AG08396 (cell line): ENCODE results near the gene KCNK10.

Source experiments
- DNase-seq: peaks from one replicate; pipeline ENCODE4 v3.0.0; 2012; ENCODE audit warnings: low spot score, mixed read lengths

Gene KCNK10

DNA sequence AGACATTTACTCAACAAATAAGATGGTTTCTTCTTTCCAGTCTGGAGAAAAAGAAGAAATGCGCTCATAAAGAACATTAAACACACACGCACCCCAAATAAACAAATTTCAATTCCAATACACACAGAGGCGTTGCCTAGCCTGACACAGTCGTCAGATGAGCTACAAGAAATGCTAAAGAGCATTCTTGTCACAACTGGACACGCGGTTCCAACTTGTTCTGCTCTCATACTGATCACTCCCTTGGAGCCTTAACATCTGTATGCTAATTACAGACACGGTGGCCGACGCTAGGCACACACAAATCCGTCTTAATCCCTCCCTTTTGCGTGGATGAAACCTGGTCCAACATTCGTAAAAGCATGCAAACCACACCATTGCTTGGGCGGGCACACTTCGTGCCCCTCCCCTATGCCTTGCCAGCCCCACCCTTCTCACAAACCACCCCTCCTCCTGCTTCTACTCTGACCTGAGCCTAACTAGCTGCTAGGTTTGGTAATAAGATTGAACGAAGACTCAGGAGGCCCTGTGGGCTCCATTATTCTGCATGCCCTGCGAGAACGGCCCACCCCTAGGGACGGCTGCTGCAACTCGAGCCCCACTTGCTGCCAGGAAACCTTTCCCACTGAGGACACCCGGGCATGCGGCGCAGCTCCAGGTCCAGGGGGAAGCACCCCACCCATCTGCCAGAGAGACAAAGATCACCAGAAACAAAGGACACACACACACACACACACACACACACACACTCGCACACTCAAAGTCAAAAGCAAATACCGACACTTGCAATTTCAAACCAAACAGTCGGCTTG is 1.2 kb downstream of the KCNK10 start:
- DNase-seq = no peak

DNA sequence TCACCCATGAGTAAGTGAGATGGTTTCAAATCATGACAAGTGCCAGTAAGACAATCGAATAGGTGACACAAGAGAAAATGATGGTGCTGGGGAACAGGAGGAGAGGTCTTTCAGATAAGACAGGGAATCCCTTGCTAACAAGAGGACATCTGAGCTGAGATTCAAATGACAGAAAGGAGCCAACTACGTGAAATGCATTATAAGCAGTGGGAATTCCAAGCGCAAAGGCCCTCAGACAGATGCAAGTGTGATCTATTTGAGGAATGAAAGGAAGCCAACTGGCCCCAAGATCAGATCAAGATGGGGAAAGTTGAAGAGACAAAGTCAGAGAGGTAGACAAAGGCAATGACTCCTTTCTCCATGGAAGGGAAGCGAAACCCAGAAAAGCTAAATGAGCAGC is 4.7 kb downstream of the KCNK10 start:
- DNase-seq = no peak

DNA sequence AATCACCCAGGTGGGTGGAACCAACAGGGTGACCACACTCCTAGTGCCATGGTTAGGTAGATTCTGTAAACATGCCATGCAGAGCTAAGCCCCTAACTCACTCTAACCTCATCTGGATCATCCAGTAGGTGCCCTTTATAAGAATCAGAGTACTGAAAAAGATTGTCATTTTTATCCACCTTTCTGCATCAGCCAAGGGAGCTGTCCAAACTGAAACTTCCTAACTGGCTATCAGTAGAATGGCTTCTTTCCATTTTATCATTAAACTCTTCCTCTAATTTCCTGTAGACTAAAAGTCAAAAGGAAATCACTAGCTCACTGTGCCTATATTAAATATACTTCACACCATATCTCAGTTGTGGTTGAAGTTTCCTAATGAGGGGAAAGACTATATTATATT is 6.5 kb downstream of the KCNK10 start:
- no peak for DNase-seq

DNA sequence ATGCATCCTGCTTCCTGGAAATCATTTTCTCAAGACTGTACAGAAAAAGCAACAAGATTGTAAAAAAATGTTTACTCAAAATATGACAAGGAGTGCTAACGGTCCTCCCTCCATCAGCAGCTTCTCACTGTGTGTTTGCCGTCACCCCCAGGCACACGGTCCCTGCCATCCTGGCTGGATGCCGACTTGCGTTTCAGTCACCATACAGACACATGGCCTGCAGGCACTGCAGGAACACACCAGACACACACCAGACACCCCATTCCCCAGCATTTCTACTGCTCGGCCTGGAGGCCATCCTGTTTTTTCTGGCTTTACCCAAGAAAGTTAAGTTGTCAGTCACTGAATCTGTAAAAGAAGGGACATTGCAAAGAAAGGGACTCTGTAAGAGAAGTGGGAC is 10.8 kb downstream of the KCNK10 start:
- no peak for DNase-seq

DNA sequence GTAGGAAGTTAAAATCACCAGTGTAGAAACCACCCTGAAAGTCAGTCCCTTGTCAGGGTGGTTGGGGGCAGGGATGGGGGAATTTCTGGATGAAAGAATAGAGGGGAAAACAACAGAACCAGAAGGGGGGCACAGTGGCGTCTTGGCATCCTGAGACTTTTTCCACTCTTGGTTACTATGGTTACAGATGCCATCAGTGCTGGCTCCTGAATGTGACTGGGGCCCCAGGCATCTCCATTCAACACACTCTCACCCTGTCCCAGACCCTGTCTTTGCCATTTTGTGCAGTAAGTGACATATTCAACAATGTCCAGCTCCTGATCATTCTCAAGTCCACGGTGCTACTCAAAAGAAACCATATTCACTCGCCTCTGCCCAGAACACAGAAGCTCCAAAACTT is 11.3 kb downstream of the KCNK10 start:
- DNase-seq = no peak

DNA sequence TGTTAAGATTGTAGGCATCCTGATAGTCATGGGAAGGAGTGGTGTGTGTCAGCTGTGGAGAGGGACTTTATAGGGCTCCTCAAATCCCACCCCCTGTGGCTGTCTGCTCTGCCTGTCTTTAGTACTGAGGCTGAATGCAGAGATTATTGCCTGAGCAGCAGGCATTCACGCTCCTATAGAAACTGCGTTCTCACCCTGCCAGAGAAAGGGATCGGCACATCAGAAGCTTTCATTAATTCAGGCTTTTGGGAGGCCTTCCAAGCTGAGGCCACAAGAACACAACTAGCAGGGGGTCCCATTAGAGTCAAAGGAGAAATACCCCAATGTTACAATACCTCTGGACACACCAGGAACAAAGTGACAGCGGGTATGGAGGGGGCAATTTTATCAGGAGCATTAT is 12.6 kb downstream of the KCNK10 start:
- no peak for DNase-seq

DNA sequence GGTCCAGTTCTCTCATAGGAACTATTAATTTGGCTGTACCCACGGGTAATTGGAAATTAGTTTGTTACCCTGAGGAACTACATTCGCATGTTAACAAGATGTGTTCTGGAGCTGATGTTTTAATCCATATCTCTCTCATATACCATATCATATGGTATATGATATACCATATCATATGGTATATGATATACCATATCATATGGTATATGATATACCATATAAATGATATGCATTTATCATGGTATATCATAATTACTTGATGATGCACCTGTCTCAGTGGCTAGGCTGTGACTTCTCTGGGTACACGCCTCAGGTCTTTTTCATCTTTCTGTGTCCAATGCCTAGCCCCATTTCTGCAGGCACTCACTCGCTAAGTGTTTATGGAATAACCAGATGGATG is 13.0 kb downstream of the KCNK10 start:
- no peak for DNase-seq

DNA sequence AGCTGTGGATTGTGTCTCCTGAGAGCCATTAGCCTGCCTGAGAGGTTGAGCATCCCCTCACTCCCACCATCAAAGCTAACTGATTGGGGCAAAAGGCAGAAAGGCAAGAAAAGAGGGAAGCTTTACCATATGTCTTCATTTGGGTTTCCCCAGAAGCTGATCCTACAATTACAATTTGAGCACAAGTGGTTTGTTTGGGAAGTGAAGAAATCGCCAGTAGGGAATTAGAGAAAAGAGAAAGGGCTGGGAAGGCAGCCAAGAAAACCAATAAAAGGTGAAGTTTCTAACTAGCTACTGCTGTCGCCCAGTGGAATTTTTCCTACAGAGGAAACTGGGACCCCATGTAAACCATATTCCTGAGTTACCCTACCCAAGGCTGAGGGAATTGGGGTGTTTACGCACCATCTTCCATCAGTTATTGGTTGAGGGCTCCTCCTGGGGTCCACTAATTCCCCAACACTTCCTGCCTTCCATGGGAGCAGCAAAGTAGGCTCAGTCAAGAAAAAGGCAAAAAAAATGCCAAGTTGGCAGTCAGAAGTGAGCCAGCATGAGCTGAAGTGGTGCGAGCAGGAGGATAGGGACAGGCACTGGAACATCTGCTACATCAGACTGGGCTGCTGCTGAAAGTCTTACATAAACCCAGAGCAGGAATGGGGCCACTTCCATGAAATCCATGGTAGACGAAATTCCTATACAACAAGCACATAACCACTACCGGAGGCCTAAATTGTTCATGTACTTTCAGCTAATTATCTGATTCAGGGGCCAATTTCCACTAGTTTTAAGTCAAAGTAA is 17.3 kb downstream of the KCNK10 start:
- no peak for DNase-seq

DNA sequence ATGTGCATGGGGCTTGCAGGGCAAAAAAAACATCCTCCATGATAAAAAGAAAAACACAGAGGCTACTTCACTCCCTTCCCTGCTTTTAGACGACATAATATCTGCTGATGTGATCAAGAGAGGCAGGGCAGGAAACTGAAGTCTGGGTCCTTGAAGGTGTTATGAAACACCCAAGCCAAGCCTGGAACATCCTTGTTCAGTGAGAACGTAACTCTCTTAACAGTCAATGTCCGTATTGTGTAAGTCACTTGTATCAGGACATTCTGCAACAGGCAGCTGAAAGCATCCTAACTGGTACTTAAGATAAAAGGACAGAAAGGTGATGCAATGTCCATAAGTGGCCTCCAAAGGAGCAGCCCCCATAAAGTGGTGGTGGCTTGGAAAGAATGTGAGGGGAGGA is 20.0 kb downstream of the KCNK10 start:
- DNase-seq = no peak

DNA sequence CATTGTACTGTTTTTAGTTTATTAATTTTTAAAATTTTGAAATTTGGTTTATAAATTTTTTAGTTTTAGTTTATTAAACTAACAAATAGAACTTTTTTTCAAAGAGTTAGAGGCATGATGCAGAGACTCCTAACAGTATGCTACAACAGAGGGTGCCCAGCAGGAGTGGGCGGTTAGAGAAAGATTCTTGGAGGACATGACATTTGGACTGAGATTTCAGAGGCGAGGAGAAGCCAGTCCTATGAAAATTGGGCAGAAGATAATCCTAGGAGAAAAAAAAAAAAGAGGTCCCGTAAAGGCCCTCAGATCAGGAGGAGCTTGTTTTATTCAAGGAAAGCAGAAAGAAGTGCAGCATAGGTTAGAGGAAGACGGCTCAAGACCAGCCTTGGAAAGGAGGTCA is 21.7 kb downstream of the KCNK10 start:
- no peak for DNase-seq

DNA sequence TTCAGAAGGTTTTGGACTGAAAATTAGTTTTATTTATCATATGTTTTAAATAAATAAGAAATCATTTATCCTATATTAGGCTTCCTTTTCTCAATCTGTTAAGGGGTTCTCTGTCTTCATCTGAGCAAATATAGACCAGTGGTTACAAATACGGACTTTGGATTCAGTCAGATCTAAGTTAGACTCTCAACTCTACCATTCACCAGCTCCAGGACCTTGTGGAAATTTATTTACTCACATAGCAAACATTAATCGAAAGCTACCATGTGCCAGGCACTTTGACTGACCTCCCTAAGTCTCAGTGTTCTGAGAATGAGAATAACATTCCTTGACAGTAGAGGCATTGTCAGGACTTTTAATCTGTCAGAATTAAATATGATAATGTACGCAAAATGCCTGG is 22.3 kb downstream of the KCNK10 start:
- no peak for DNase-seq

DNA sequence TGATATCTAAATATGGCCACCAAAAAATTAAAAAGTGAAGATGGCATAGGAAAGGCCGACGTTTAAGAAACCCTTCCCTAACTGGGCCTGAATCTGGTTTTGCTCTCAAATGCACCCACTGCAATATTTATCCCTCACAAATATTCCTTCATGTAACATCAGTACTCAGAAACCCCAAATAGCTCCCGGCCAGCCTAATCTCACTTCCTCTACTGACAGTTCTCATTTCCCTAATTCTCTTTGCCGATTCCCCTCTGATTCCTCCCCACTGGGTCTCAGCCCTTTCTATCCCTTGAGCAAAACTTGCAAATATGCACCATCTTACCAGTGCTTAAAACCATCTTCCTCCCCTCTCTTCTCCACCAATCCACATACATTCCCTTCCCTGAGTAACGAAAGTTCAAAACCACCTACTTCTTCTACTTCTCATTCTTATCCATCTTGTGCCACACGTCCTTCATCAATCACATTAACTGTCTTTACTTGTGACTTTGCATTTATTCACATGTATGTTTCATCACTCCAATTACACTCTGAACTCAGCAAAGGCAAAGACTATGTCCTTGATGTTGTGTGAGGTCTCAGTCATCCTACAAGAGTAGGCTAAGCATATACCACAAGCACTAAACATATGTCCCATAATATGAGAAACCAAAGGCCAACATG is 23.1 kb downstream of the KCNK10 start:
- no peak for DNase-seq

DNA sequence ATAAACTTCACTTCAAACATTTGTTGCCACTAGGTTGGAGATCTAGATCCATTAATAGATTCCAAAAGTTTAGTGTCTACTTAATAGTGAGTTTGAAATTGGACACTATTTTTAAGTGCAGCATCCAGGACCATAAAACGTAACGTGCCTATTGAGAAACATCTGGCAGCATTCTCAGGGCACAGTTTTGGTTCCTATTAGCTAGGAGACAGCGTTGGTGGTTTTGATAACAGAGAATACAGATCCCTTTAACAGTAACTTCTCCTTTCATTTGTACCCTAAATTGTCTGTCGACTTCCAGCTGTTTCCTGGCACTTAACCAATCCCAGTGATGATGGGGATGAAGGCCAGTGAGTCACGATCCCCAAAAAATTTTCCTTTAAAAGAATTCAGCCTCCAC is 25.8 kb downstream of the KCNK10 start:
- no peak for DNase-seq

DNA sequence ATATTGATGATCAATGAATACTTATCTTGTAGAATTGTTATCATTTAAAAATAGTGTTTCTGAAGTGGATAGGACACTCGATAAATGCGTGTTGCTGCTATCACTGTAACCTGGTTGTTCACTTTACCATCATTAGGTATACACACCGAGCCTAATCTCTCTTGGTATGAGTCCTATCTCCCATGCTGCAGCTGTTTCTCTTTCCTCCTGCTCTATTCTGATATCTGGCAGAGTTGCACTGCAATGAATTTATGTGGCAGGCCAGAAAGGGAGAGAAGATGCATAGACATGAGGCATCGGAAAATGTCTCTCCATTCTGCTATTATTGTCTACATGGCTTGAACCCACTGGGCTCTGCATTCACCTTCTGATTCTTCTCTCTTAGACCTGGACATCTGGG is 26.7 kb downstream of the KCNK10 start:
- DNase-seq = no peak

DNA sequence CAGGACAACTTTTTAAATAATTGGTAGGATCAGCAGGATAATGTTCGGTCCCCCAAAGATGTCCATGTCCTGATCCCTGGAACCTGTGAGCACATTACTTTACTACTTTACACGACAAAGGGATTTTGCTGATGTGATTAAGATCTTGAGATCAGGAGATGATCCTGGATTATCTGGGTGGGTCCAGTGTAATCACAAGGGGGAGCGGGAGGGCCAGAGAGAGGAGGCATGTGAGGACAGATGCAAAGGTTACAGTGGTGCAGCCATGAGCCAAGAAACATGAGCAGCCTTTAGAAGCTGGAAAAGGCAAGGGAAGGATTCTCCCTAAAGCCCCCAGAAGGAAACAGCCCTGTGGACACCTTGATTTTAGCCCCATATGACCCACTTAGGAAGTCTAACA is 33.1 kb downstream of the KCNK10 start:
- no peak for DNase-seq

DNA sequence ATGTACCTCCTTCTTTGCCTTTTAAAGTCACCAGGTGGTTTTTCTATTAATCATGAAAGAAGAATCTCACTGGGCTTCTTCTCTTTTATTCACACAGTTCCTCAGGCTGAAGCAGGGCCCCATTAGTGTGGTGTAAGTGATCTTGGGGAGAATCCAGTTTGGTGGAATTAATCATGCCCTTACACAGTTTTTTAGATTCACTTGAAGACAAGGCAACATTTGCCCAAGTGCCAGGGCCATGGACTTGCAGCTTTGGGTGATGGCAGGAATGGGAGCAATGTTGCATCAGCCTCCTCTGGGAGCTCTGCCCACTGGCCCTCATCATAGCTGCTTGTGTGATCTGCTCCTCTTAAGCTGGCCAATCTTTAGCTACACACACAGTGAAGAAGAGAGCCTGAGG is 33.8 kb downstream of the KCNK10 start:
- DNase-seq = no peak

DNA sequence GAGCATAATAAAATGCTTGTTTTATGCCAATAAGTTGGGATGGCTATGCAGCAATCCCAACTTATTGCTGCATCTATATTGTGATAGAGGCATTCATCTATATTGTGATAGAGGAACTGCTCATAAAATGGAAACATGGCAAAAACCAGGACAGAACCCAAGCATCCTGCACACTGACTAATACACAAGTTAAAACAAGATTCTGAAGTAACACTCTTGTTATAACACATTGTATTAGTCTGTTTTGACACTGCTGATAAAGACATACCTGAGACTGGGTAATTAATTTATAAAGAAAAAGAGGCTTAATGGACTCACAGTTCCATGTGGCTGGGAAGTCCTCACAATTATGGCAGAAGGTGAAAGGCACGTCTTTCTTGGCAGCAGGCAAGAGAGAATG is 36.8 kb downstream of the KCNK10 start:
- DNase-seq = no peak

DNA sequence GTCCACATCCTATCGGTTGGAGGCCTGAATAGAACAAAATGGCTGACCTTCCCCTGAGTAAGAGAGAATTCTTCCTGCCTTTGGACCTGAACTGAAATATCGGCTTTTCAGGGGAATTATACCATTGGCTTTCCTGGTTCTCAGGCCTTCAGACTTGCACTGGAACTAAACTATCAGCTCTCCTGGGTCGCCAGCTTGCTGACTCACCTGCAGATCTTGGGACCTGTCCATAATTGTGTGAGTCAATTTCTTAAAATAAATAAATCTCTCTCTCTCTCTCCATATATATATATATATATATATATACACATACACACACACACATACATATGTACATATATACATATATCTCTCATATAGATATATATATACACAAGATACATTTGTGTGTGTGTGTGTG is 41.6 kb downstream of the KCNK10 start:
- no peak for DNase-seq

DNA sequence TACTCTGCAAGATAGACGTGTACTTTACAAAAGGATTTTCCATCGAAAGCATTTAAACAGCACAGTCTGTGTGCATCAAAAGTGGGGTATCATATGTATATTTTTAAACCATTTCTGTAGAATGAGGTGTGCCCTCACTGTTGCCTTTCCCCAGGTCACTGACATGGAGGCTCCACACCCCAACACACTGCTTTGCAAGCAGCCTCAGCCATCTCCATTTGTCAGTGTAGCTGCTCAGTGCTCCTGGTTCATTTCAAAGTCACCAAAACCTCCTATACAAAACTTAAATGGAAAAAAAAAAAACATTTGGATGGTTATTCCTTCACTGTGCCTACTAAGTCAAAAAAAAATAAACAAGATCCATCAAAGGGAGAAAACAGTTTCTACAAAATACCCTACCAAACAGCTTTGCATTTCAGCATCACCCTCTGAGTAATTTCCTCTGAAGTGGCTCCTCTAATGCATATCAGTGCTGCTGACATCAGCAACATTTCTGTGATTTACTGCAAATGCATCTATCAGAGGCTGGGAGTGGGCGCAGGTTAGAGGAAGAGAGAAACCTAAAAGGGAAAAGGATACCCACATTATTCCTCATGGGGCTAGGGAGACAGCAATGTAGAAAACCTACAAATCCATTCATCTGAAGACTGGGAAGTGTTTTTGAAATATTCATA is 46.0 kb downstream of the KCNK10 start:
- no peak for DNase-seq

DNA sequence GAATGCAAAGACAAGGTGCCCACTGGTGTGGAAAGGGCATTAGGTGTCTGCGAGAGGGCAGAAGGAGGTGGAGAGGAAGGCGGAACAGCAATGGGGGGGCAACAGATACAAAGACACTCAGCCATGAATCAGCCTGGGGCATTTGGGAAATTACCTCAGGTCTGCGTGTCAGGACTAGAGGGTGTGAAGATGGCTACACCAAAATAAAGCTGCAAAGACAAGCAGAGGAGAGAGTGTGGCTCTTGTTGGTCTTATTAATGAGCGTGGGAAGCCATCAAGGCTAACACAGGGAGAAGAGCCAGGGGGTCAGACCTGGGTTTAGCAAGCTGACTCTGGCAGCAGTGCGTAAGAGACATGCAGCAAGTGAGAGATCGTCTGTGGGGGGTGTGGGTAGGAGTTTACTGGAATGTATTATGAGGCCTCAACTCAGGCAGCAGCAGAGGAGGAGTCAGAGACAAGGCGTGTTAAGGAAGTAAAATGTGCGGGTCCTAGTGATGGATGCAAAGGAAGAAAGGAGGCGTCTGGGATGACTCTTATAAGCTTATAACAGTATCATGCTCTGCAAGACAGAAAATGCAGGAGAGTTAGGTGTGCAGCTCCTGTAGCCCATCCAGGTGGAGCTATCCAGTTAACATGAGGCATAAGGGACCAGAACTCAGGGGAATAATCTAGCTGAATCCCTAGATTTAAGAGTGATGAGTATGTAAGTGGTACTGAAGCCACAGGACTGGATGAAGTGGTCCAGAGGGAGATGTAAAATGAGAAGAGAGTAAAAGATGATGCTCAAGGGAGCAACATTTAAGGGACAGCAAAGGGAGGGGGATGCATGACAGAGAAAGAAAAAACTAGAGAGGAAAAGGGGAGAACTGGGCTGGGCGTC is 50.4 kb downstream of the KCNK10 start:
- no peak for DNase-seq

DNA sequence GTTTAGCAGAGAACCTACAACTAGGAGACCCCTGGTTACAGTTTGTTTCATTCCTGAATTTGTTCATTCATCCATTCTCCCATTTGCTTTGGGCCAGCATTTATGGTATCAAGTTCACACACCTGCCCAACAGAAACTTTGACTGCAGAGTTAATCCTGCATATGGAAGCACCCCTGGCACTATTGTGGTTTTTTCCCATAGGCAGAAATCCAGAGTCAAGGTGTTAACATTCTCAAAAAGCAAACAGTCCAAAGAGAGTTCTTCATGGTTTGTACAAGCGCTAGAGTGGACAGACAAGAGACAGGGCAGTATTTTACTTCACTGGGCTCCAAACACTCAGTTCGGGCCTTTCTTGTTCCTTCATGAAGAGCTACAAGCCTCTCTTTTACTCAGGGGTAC is 51.9 kb downstream of the KCNK10 start:
- DNase-seq = no peak

DNA sequence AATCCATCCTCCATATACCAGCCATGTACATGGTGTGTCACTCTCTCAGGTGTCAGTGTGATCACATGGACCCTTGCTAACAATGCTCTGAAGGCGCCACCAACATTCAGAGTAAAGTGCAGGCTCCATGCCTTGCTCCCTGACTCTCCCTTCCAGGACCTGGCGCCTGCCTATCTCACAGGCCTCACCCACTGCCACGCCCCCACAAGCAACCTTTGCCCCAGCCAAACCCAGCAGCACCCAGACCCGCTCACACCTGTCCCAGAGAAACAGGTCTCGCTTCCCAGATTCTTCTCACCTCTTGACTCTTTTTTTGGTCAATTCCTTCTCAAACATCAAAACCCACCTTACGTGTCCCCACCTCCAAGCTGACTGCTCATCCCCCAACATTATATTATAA is 52.3 kb downstream of the KCNK10 start:
- DNase-seq = no peak
